ENCODE data around the gene PGLYRP4.

PGLYRP4 gene, protein sequence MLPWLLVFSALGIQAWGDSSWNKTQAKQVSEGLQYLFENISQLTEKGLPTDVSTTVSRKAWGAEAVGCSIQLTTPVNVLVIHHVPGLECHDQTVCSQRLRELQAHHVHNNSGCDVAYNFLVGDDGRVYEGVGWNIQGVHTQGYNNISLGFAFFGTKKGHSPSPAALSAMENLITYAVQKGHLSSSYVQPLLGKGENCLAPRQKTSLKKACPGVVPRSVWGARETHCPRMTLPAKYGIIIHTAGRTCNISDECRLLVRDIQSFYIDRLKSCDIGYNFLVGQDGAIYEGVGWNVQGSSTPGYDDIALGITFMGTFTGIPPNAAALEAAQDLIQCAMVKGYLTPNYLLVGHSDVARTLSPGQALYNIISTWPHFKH

DNA sequence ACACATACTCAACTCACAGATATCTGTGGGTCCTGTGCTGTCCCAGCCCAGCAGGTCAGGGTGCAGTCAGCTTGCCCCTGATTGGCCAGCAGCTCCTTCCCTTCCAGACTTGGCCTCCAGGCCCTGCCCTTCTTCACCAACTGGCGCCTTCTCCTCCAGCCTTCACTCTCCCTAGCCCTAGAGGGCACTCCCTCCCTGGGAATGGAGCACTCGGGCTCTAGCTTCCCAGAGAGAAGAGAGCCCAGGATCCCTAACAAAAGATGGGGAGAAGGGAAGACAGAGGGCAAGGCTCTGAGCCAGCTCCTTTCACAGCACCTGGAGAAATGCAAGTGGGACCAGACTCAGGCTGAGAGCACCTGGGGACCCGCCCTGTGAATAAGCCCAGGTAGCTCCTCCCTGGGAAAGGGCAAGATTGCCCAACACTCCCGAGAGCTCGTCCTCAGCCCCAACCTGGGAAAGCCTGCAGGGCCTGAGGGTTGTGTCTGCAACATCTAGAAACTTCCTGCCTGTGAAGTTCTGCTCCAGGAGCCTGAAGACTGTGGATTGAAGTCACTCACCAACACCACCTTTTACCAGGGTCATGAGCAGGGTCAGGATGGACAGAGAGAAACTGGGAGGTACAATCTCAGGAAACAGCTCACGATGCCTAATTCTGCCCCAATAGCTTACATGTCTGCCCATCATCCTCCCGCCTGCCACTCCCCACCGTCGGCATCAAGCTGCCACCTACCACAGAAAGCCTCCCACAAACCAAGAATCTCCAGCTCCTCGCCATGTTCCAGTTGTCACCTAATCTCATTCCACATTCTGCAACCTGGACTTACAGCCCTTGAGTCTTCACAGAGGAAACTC, at the start of gene PGLYRP4:
Gene PGLYRP4 (minus strand): TSS at position 331 of the 852 bp plus-strand sequence. CDS start 909 bp downstream, outside the sequence.
- no peak for DNase-seq

- no peak for DNase-seq
Observed at GRCh38 chr1:153397924-153398651, 49.4 kb upstream of the PGLYRP4 start.

DNA sequence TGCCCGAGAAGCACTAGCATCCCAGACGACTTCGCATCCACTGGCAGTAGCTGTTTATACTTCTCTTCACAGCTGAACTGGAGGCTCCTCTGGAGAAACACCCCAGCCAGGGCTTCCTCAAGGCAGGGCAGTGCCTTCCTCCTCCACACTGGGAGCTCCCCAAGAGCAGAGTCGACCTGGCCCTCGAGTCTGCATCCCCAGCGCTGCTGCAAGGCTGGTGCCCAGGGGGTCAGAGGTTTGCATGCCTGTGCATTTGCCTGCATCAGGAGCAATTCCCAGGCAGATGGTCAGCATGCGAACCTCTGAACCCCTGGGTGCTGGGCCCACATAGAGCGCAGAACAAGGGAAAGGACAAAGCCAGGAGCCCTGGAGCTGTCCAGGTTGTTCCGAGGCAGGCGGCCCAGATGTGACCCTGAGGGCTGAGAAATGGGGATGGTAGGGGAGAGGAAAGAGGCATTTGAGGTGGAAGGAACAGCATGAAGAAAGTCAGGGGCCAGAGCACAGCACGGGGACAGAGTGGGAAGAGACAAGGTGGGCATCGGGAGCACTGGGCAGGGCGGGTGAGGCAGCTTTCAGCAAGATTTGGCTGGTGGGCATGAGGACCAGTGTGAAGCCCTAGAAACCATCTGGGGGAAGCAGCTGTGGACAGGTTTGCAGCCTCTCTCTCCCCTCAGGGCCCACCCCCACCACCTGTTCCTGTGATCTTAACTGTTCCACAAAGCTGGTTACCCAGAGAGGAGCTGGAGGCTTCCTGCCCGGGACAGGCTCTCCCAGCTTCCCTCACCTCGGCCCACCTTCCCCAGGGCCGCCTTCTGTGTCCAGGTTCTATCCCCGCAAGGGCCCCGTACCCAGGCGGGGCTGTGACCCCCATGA, 48.6 kb upstream of the PGLYRP4 start:
- DNase-seq = no peak

- no peak for DNase-seq
Observed at GRCh38 chr1:153396461-153396860, 47.8 kb upstream of the PGLYRP4 start.

DNA sequence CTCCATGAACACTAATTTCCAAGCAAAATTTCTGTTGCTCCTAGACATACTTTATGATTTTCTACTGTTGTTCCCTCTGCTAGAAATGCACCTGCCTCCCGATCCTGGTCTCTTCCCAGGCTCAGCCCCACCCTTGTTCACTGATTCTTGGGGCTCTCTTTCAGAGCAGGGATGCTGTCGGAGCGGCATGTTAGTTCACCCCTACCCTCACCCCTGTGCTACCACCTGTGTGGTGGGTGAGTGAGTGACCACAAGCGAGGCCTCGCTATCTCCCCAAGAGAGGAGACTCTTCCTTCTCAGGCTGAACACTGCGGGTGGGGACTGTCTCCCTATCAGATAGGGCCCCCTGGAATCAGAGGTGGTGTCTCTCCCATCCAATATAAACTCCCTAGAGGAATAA, 47.1 kb upstream of the PGLYRP4 start:
- DNase-seq = no peak

- DNase-seq = no peak
Observed at GRCh38 chr1:153395136-153395685, 46.6 kb upstream of the PGLYRP4 start.

DNA sequence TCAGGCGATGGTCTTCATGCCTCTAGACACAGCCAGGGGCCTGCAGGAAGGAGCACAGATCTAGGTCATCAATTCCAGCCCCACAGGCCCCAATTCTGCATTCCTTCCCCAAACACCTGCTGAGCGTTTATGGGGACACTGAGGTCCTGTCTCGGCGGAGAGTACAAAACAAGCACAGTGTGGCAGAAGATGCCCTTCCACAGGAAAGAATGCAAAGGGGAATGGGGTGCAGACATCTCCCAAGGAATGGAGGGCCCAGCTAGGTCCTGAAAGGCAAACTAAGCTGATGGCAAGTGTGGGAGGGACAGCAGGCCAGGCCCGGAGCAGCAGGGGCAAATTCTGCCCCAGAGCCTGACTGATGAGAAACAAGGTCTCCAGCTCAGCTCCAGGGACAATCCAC, 45.8 kb upstream of the PGLYRP4 start:
- no peak for DNase-seq

DNA sequence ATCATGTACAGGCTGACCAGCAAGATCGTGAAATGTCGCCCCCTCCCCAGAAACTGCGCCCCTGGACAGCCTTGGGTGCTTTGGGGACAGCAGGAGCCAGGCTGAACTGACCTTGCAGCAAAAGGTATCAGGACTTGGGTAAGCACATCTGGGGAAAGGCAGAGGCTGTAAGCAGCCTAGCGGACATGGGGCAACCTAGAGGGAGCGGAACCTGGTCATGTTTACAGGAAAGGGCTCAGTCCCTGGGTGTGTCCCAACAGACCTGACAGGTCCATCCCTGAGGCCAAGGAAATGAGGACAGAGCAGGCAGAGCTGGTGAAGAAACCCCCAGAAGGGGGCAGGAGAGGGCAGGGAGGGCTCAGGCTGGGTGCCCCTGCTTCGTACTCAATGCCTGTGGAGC, 45.3 kb upstream of the PGLYRP4 start:
- no peak for DNase-seq

DNA sequence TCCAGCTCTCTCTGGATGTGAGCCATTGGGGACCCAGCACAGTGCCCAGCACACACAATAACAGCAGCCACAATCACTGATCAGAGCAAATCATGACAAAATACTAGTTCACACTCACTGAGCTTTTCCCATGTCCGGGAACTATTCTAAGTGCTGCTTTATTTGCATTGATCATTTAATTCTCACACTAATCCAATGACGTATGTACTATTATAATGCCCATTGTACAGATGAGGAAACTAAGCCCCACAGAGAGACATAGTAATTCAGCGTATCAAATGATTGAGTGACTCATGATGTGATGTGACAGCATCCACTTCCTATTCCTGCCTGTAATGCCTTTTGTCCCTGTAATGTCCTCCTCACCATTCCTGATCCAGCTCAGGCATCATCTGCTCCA, 44.2 kb upstream of the PGLYRP4 start:
- DNase-seq = no peak

- no peak for DNase-seq
Observed at GRCh38 chr1:153392258-153392657, 43.6 kb upstream of the PGLYRP4 start.

DNA sequence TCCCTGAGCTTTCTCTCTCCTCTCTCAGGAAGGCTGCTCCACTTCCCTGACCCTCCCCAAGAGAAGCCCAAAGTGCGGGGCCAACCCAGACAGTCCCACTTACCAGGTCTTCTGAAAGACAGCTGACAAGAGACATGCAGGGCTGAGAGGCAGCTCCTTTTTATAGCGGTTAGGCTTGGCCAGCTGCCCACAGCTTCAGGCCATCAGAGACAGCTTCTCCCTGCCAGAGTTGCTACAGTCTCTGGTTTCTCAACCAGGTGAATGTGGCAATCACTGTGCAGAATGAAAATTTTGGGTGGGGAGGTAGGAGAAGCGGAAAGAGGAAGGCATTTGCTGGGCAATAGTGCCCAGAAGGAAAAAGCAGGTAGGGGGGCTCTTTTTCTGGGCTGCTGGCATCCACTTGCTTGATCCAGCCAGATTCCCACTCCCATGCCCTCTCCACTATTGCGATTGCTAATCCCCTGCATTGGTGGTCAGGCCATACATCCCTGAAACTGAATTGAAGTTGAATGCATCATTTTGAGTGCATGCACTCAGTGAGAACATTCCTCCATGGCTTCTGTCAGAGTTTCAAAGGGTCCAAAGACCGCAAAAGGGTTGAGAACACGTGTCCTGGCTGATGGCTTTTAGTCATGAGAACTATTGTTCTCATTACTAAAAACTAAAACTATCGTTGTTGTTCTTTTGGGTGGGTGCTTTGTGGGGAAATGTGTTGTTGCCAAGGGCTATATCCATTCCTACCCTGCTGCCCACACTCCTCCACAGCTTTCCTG, 42.5 kb upstream of the PGLYRP4 start, which contains the start of gene S100A8:
Gene S100A8 (minus strand): TSS at position 136 of the 773 bp plus-strand sequence. CDS start 538 bp downstream, outside the sequence.
- no peak for DNase-seq

DNA sequence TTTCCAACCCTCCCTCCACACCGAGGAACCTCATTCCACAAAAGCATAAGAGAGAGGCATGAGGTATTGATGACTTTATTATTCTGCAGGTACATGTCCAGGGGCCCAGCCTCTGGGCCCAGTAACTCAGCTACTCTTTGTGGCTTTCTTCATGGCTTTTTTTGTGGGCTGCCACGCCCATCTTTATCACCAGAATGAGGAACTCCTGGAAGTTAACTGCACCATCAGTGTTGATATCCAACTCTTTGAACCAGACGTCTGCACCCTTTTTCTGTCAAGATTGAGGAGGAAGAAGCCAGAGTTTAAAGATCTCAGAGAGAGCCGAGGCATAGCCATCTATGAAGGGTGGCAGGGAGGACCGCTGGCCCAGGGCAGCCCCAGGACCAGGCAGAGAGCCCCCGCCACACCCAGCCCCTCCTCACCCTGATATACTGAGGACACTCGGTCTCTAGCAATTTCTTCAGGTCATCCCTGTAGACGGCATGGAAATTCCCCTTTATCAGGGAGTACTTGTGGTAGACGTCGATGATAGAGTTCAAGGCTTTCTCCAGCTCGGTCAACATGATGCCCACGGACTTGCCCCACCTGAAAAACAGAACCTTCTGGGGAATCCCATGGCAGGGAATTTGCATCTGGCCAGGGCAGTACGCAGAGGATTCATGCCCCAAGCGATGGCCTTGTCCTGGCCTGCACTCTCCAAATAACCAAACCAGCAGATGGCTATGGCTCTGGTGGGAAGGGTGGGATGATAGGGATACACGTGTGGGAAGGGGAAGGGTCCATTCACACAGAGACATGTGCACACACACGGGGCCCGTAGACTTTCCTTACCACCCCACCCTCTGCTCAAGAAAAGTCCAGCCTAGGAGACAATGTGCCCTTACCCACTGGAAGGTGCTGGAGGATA, 41.6 kb upstream of the PGLYRP4 start:
- DNase-seq = no peak

DNA sequence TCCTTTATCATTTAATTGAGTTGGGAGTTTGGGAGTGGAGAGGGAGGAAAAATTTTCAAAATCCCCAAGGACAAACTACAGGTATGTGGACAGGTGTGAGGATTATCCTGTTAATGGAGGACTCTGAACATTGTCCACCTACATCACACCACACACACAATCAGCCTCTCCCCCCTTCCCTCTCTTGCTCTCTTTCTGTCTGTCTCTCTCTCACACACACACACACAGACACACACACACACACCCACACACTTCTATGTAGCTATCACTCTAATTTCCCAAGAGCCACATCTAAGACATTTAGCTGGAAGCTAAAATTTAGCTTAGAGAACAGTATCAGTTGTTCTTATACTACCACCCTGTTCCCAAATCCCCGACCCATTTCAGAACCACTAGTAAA, 40.8 kb upstream of the PGLYRP4 start:
- no peak for DNase-seq

- DNase-seq = no peak
Observed at GRCh38 chr1:153387785-153388184, 39.1 kb upstream of the PGLYRP4 start.

DNA sequence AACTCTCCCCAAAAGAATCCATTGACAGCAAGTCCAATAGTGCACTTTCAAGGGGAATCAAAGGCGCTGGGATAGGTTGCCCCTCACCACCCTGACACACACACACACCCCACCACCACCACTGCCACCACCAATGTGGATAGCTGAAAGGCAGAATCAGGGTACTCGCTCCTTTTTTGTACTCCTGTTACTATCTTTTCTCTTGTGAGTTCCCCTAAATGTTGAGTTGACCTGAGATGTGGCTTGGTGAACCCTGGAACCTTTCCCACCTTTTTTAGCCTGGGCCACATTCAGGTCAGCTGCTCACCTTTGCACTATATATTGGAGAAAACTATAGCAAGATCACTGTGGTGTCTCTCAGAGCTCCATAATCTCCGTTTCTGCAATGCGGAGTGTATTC, 38.4 kb upstream of the PGLYRP4 start:
- no peak for DNase-seq

GRCh38 chr1:153386500-153386901, 37.9 kb upstream of the PGLYRP4 start:
- no peak for DNase-seq

DNA sequence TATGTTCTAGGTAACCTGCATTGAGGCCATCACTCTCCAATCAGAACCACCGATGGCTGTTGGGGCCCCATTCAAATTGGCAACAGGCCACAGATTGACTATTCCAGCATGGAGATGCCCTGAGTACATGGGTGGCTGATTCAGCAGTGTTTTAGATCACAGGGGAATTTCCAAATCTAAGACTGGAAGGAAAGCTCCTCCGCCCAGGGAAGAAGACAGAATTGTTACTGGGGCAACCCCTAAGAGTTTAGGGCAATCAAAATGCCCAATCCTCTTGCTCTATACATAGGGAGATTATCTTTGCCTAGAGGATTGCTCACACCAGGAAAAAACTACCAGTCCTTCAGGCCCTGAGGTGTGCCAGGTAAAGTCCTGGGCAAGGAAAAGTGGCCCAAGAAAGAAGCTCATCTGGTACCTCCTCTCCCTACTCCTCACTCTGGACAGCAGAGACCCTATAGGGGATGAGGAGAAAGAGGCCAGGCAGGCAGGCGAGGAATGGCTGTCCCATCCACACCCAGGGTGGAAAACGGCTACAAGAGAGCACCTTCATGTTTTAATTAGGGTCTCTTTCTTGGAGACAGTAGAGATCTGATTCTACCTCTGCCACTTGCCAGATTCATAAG, 36.4 kb upstream of the PGLYRP4 start:
- DNase-seq = no peak

GRCh38 chr1:153380711-153381110, 32.1 kb upstream of the PGLYRP4 start:
- DNase-seq = no peak

DNA sequence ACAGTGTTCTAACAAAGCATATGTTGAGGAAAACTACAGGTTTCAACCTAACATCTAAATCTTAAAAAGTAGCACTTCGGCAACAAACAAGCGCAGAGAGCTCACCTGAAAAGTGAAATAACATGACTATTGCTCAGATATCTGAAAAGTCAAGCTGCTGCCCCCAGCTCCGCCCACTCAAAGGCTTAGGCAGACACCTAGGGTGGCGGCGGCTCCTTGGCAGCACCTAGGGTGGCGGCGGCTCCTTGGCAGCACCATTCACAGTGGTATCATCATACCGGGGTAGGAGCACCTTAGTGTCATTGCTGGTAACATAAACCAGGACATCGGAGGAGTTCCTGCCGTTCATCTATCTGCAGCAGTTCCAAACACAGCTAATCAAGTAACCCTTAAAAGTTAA, 30.9 kb upstream of the PGLYRP4 start:
- DNase-seq = no peak

DNA sequence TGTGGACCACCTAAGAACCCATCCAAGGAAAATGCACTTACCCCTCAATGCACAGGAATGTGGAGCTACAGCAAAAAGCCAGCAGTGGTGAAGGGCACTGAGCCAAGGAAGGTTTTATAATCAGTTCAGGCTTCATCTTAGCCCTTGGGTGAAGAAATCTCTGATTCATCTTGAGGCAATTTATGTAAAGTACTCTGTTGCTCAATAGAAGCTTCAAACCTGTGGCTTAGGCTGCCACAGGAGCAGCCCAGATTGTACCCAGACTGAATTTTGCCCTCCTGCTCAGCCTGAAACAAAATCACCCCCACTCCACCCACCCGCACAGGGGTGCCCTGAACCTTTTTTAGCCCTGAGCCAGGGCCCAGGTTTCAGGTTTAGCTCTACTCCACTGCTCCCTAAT, 26.9 kb upstream of the PGLYRP4 start, which contains the start of gene S100A12:
Gene S100A12 (minus strand): TSS at position 111 of the 400 bp plus-strand sequence. CDS start 1,029 bp downstream, outside the sequence.
- no peak for DNase-seq
